K562 (cell line): ENCODE data around the gene MAML1. TPM values are rescaled to one million over a fixed set of nuclear protein-coding genes. Genes with fewer than 3 reads are reported as not detected.

Source experiments
- BHLHE40 ChIP-seq: IDR thresholded peaks from 2 replicates; pipeline ENCODE4 v1.6.1; 2011; ENCODE audit warnings: low read length, improper control_type of control experiment
- CBFA2T3 ChIP-seq: fragments of 450-650 bp; IDR thresholded peaks from 2 replicates; pipeline ENCODE4 v1.6.1; 2017
- CHD1 ChIP-seq: fragments of 200-600 bp; sonication (generic); IDR thresholded peaks from one replicate; pipeline ENCODE4 v1.6.1; 2012; ENCODE audit warnings: mild to moderate bottlenecking, moderate library complexity, low read length, inconsistent platforms
- FOS ChIP-seq: IDR thresholded peaks from 3 replicates; pipeline ENCODE4 v1.6.1; 2011; ENCODE audit not compliant: insufficient read length; ENCODE audit errors: extremely low read depth
- FOXJ3 ChIP-seq: sonication (generic); formaldehyde crosslinking; IDR thresholded peaks from 2 replicates; pipeline ENCODE4 v1.4.0; 2020; ENCODE audit warnings: mild to moderate bottlenecking, missing genetic modification reagents
- IFI16 ChIP-seq: fragments of 250-450 bp; sonication (Bioruptor Pico); IDR thresholded peaks from 2 replicates; pipeline ENCODE4 v2.1.2; 2022; ENCODE audit warnings: mild to moderate bottlenecking, inconsistent platforms
- KAT7 ChIP-seq: sonication (generic); formaldehyde crosslinking; IDR thresholded peaks from 2 replicates; pipeline ENCODE4 v1.8.0; 2022; ENCODE audit warnings: missing genetic modification reagents, mild to moderate bottlenecking, borderline replicate concordance
- L3MBTL2 ChIP-seq: fragments of 450-650 bp; IDR thresholded peaks from 2 replicates; pipeline ENCODE4 v1.6.1; 2016; ENCODE audit warnings: mild to moderate bottlenecking, moderate library complexity
- MED1 ChIP-seq: sonication (generic); formaldehyde crosslinking; IDR thresholded peaks from 2 replicates; pipeline ENCODE4 v1.8.1; 2023; ENCODE audit warnings: missing genetic modification reagents, borderline replicate concordance
- MTA3 ChIP-seq: fragments of 450-650 bp; formaldehyde crosslinking; IDR thresholded peaks from 2 replicates; pipeline ENCODE4 v1.6.1; 2017; ENCODE audit warnings: mild to moderate bottlenecking, borderline replicate concordance
- RBFOX2 ChIP-seq: fragments of 200-400 bp; formaldehyde crosslinking; IDR thresholded peaks from 2 replicates; pipeline ENCODE4 v1.6.1; 2017; ENCODE audit warnings: low read depth, mild to moderate bottlenecking, low read length, moderate library complexity
- SAFB2 ChIP-seq: fragments of 200-400 bp; formaldehyde crosslinking; IDR thresholded peaks from 2 replicates; pipeline ENCODE4 v1.6.1; 2018; ENCODE audit warnings: borderline replicate concordance, low read length, low read depth, moderate library complexity; ENCODE audit not compliant: severe bottlenecking
- SMARCA4 ChIP-seq: fragments of 450-650 bp; IDR thresholded peaks from 2 replicates; pipeline ENCODE4 v1.6.1; 2016
- TBP ChIP-seq: optimal IDR thresholded peaks from 2 replicates; pipeline ENCODE3; 2011; ENCODE audit warnings: low read depth, low read length, improper control_type of control experiment
- ZNF121 ChIP-seq: sonication (generic); formaldehyde crosslinking; conservative IDR thresholded peaks from 2 replicates; pipeline ENCODE4 v1.8.0; 2022; ENCODE audit warnings: missing genetic modification reagents
- ZNF583 ChIP-seq: fragments of 250-450 bp; sonication (Bioruptor Pico); IDR thresholded peaks from 2 replicates; pipeline ENCODE4 v1.4.0; 2020
- ZNF696 ChIP-seq: fragments of 250-450 bp; sonication (Bioruptor Pico); conservative IDR thresholded peaks from 2 replicates; pipeline ENCODE4 v1.4.0; 2020; ENCODE audit warnings: mild to moderate bottlenecking, moderate library complexity
- ZNF778 ChIP-seq: fragments of 450-650 bp; formaldehyde crosslinking; IDR thresholded peaks from 2 replicates; pipeline ENCODE4 v1.4.0; 2020; ENCODE audit warnings: mild to moderate bottlenecking, moderate library complexity
- polyA plus RNA-seq, 8 experiments: library from polyadenylated mRNA; depleted of rRNA in 4 of 8; stranded (reverse) in 5 of 8; unstranded in 3 of 8; fragments of >200 nt; fragmentation: Nextera tagmentation in 2 of 8; fragmentation: Illumina TruSeq in 1 of 8; extraction: Ambion mirVana in 2 of 8; extraction: Trizol in 1 of 8; gene quantifications; 2 replicates each; pipeline versions ENCODE4 v1.2.1 to v1.2.3, GENCODE V29; 2011 to 2014; ENCODE audit warnings: inconsistent platforms in 1 of 8, missing spikeins in 1 of 8
- total RNA-seq, 7 experiments: library from RNA; depleted of rRNA in 6 of 7; stranded (reverse); fragments of >200 nt in 6 of 7; fragmentation: Illumina TruSeq in 2 of 7; extraction: Trizol in 2 of 7; gene quantifications; 2 replicates each; pipeline versions ENCODE4 v1.2.1 to v1.2.3, GENCODE V29; 2011 to 2021; ENCODE audit warnings: low replicate concordance in 1 of 7
- TF ChIP-seq, protein P1 (sequence below): fragments of 450-650 bp; IDR thresholded peaks from 2 replicates; pipeline ENCODE4 v1.6.1; 2016; ENCODE audit warnings: low read depth
- TF ChIP-seq, protein P2 (sequence below): fragments of 250-450 bp; sonication (Bioruptor Pico); IDR thresholded peaks from 2 replicates; pipeline ENCODE4 v1.8.0; 2021; ENCODE audit warnings: moderate library complexity, mild to moderate bottlenecking, inconsistent platforms
- TF ChIP-seq, protein P3 (sequence below): sonication (generic); formaldehyde crosslinking; IDR thresholded peaks from 2 replicates; pipeline ENCODE4 v1.8.1; 2023; ENCODE audit warnings: mild to moderate bottlenecking, missing genetic modification reagents

Gene MAML1
- total and polyA plus RNA-seq, 9 of the 15 experiments (the other 6 are each of a cell fraction or from before 2014, with no cell fraction given): 0.32 to 18.4 (median 7.0) TPM

DNA sequence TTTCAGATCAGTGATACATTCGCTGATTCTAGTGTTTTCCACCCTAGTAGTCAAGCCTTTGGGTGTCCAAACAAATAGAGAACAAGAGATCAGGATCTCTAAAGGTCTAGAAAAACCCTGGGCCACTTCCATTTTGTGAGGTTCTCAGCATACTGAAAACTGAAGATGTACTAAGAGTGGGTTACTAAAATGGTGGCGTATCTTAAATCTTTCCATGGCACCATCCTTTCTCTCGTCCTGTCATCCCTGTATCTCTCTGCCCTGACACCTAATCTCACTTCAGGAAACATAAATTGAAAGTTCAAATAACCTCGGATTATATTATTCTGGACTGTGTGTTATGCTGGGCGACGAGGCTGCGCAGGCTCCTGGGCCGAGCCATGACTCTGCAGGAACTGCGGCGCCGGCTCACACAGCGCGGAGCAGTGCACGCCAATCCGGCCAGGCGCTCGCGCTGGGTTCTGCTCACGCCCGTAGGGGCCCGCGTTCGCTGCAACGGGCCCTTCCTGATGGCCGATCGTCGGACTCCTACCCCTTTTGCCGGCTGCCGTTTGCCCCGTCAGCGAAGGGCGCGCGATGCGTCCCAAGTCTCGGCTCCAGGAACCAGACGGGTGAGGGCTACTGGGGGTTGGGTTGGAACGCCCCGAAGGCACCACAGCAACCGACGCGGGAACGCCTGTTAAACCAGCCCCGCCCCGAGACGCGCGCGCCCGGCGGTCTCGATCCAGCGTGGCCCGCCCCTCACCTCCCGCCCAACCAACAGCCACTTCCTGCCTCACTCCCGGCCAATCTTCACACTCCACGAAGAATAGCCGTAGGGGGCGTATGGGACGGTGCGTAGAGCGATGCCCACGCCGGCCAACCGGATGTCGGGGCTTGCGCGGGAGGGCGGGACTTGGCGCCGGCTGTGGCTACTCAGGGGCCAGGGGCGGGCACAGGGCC is 34.4 kb upstream of the MAML1 start (continued):
- TF ChIP-seq, protein P1, sequence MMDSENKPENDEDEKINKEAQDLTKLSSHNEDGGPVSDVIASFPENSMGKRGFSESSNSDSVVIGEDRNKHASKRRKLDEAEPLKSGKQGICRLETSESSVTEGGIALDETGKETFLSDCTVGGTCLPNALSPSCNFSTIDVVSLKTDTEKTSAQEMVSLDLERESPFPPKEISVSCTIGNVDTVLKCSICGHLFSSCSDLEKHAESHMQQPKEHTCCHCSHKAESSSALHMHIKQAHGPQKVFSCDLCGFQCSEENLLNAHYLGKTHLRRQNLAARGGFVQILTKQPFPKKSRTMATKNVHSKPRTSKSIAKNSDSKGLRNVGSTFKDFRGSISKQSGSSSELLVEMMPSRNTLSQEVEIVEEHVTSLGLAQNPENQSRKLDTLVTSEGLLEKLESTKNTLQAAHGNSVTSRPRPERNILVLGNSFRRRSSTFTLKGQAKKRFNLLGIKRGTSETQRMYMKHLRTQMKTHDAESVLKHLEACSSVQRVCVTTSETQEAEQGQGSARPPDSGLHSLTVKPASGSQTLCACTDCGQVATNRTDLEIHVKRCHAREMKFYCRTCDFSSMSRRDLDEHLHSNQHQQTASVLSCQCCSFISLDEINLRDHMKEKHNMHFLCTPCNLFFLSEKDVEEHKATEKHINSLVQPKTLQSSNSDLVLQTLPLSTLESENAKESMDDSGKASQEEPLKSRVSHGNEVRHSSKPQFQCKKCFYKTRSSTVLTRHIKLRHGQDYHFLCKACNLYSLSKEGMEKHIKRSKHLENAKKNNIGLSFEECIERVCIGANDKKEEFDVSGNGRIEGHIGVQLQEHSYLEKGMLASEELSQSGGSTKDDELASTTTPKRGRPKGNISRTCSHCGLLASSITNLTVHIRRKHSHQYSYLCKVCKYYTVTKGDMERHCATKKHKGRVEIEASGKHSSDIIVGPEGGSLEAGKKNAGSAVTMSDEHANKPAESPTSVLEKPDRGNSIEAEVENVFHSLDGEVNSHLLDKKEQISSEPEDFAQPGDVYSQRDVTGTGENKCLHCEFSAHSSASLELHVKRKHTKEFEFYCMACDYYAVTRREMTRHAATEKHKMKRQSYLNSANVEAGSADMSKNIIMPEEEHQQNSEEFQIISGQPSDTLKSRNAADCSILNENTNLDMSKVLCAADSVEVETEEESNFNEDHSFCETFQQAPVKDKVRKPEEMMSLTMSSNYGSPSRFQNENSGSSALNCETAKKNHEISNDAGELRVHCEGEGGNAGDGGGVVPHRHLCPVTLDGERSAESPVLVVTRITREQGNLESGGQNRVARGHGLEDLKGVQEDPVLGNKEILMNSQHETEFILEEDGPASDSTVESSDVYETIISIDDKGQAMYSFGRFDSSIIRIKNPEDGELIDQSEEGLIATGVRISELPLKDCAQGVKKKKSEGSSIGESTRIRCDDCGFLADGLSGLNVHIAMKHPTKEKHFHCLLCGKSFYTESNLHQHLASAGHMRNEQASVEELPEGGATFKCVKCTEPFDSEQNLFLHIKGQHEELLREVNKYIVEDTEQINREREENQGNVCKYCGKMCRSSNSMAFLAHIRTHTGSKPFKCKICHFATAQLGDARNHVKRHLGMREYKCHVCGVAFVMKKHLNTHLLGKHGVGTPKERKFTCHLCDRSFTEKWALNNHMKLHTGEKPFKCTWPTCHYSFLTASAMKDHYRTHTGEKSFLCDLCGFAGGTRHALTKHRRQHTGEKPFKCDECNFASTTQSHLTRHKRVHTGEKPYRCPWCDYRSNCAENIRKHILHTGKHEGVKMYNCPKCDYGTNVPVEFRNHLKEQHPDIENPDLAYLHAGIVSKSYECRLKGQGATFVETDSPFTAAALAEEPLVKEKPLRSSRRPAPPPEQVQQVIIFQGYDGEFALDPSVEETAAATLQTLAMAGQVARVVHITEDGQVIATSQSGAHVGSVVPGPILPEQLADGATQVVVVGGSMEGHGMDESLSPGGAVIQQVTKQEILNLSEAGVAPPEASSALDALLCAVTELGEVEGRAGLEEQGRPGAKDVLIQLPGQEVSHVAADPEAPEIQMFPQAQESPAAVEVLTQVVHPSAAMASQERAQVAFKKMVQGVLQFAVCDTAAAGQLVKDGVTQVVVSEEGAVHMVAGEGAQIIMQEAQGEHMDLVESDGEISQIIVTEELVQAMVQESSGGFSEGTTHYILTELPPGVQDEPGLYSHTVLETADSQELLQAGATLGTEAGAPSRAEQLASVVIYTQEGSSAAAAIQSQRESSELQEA: no peak
- TF ChIP-seq CHD1 (peak; percentile 78), IFI16 (no peak), CBFA2T3 (no peak), BHLHE40 (no peak), SMARCA4 (peak; percentile 85), TBP (no peak), MED1 (no peak), RBFOX2 (no peak), FOS (peak; percentile 95), SAFB2 (no peak), ZNF583 (CRISPR knock-in tag) (no peak), ZNF696 (CRISPR knock-in tag) (no peak), ZNF778 (no peak), L3MBTL2 (no peak; the same call in 1 of the 2 replicates), ZNF121 (CRISPR knock-in tag) (no peak), FOXJ3 (no peak), MTA3 (no peak; the same call in 1 of the 2 replicates), KAT7 (CRISPR knock-in tag) (no peak)
- TF ChIP-seq, protein P2, sequence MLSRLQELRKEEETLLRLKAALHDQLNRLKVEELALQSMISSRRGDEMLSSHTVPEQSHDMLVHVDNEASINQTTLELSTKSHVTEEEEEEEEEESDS (CRISPR knock-in tag): no peak
- TF ChIP-seq, protein P3, sequence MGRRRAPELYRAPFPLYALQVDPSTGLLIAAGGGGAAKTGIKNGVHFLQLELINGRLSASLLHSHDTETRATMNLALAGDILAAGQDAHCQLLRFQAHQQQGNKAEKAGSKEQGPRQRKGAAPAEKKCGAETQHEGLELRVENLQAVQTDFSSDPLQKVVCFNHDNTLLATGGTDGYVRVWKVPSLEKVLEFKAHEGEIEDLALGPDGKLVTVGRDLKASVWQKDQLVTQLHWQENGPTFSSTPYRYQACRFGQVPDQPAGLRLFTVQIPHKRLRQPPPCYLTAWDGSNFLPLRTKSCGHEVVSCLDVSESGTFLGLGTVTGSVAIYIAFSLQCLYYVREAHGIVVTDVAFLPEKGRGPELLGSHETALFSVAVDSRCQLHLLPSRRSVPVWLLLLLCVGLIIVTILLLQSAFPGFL (CRISPR knock-in tag): no peak
